HG03135 (cell line): ENCODE measurements around the gene TNS1.
"Not testable (repeated sequence)": the region's sequence is repeated elsewhere in the genome, so short reads cannot be mapped to it uniquely, and the experiment has no call there.

Experiments used
- ATAC-seq: cut with Tn5 transposase; IDR thresholded peaks from one replicate; pipeline ENCODE4 v1.9.1; 2021; ENCODE audit warnings: mild to moderate bottlenecking, moderate library complexity; ENCODE audit not compliant: unreplicated experiment

The TNS1 gene

GRCh38 chr2:218002845-218003180 is at the start of gene TNS1:
TNS1 (minus strand) TSS chr2:218002995; CDS start chr2:218002872, 123 bp downstream.
- ATAC-seq, result no peak

GRCh38 chr2:218051903-218052302 is 49.1 kb upstream of the TNS1 start:
- no peak for ATAC-seq

DNA sequence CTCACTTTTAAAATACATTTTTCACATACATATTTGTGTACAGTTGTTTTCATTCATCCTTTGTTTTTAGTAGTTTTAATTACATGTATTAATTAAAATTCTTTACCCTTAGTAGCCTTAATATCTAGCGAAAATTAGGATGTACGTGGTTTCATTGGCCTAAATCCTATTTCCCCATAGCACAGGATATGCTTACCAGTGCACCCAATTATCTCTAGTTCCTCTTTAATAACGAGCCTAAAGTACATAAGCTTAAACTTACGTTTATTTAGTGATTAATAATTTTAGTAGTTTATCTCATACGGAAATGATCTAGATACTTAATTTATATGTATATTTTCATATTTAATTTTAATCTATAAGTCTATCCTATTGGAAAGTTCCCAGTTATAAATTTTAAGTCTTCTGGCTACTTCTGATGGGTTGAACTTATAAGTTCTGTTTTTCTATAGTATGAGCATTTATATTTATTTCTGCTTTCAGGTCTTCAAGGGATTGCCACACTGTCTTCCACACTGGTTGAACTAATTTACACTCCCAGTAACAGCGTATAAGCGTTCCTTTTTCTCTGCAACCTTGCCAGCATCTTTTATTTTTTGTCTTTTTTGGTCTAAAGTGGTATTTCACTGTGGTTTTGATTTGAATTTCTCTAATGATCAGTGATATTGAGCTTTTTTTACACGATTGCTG is 44.9 kb upstream of the TNS1 start:
- ATAC-seq, result no peak

- peak; percentile 69 for ATAC-seq
Measured at GRCh38 chr2:218046238-218046637, 43.4 kb upstream of the TNS1 start.

DNA sequence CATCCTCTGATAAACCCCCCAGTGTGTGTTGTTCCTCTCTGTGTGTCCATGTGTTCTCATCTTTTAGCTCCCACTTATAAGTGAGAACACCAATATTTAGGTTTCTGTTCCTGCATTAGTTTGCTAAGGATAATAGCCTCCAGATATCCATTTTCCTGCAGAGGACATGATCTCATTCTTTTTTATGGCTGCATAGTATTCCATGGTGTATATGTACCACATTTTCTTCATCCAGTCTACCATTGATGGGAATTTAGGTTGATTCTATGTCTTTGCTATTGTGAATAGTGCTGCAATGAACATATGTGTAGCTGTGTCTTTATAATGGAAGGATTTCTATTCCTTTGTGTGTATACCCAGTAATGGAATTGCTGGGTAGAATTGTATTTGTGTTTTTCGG is 41.8 kb upstream of the TNS1 start:
- ATAC-seq, result not testable (repeated sequence)

- no peak for ATAC-seq
Measured at GRCh38 chr2:218043701-218044109, 40.9 kb upstream of the TNS1 start.

GRCh38 chr2:218043100-218043499 is 40.3 kb upstream of the TNS1 start:
- no peak for ATAC-seq

- no peak for ATAC-seq
Measured at GRCh38 chr2:218041302-218042168, 38.7 kb upstream of the TNS1 start.

DNA sequence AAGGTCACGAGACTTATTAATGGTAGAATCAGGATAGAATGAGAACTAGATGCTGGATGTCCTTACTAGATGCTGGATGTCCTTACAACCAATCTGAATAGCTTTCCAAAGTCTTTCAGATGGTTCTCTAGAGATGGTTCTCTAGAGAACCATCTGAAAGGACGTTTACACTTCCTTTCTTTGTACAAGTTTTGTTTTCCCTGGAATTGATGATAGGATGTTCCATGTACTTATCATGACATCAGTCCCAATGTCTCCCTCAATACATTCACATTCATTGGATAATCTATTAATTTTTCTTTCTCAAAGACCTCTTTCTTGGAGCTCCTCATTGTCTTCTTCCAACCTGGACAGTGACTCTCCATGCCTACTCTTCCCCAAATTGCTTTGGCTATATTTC is 38.1 kb upstream of the TNS1 start:
- ATAC-seq, result no peak

GRCh38 chr2:218039171-218039570 is 36.4 kb upstream of the TNS1 start:
- no peak for ATAC-seq

DNA sequence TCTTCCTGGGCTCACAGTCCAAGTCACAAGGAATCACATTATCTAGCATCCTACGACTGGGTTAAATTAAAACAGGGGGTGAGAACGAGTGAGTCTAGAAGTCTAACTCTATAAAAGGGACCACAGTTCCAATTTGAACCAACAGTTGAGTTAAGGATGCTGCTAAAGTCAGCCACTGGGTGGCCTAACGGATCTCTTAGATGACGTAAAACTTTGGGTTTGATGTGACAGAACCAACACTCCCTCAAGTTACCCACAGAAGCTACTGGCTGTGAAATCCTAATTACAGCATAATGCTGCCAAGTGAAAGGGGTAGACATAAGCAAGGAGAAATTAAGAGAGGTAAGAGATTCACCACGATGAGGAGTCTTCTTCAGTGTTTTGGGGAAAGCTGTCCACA is 33.6 kb upstream of the TNS1 start:
- ATAC-seq, result no peak

DNA sequence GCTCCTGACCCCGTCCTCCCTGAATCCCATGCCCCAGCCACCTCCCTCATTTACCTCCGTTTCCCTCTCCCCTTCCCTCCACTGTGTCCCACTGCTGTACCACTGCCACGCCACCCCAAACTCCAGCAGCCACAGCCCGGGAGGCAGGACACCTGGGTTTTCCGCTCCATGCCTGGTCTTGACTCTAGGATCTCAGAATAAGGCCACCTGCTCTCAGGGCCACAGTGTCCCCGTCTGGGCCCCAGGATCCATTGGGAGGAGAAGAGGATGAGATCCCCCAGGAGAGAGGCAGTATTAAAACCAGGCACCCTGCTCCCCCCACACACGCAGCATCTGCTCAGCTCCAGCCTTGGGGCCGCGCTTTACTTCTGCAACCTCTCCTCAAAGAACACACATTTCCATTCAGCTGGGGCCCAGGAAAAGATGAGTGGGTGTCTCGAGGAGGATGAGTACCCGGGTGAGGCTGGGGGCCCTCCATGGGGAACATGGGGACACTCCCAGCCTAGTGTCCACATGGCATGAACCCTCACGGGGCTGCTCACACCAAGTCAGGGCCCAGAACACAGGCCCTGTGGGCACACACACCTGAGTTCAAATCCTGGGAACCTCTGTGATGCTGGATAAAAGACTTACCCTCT is 32.8 kb upstream of the TNS1 start:
- ATAC-seq, result no peak

DNA sequence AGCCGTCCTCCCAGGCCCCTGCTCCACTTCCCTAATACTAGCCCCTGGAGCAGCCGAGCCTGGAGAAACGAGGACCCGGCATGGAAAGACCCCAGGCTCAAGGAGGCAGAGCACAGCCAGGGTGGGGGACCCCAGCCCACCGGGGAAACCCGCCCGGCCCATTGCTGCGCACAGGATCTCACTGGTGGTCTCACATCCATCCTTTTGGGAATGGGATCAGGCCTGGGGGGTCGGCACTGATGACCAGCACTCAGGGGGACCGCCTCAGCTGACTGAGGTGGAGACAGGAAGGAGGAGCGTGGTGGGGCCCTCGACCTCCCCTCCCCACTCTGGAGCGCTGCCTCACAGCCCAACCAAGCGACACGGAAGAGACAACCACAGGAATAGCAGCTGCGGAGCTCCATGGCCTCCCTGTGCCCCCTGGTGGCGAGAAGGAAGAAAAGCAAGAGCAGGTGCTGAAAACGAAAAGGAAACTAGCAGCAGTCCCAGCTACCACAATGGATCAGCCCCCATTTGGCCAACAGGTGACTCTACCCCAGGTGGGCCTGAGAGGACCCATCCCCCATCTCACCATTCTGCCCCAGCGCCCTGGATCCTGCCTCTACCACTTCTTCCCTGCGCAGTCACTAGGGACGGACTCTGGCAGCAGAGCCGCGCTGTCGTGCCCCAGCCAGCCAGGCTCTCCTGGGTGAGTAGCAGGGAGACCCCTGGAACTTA is 31.9 kb upstream of the TNS1 start:
- peak; percentile 90 for ATAC-seq

DNA sequence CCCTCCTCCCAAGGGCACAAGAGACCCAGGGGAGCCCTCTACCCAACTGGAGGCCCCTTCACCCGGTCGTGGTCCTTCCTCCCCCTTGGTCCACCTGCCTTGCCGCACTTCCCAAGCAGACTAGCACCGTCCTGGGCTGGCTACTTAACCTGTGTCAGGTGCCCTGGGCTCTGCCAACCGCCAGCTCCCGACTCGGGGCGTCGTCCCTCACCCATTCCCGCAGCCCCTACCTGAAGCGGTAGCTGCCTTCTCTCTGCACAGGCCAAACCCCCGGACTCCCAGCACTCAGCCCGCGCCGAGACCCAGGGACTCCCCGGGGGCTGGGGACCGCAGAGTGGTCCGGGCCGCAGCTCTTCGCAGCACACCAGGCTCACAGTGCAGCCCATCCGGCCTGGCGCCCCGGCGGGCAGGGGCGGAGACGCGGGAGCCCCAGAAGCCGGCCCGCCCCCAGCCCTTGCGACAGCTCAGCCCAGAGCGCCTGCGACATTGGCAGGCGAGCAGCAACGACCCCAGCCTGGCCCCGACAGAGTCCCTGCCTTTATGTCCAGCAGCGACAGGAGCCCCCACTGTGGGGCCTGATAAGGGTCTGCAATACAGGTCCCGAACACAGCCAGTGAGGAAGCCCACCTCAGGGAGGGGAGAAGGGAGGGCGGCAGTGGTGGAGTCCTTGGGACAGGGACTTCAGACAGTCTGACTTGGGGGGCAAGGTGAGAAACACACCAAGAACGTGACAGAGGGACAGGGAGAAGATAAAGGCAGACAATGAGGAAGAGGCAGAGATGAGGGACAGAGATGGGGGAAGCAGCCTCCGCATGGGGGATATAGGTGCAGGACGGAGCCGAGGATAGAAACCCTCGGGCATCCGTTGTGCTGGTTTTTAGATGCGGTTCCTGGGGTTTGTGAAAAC is 31.0 kb upstream of the TNS1 start:
- ATAC-seq, result no peak

DNA sequence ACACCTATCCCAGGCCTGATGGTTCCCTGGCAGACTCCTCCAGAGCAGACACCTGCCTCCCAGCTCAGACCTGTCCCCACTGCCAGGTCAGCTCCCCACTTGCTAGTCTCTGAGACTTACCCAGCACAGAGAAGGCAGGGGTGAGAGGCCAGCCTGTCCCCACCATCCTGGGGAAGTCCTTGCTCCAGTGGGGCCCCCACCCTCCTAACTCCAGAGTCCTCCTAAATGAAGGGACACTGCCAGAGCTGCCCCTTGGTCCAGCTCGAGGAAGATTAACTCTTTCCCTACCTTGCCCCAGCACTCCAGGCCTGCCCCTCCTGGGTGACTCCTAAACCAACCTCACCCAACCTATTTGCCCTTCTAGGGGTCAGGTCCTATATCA is 30.4 kb upstream of the TNS1 start:
- no peak for ATAC-seq

DNA sequence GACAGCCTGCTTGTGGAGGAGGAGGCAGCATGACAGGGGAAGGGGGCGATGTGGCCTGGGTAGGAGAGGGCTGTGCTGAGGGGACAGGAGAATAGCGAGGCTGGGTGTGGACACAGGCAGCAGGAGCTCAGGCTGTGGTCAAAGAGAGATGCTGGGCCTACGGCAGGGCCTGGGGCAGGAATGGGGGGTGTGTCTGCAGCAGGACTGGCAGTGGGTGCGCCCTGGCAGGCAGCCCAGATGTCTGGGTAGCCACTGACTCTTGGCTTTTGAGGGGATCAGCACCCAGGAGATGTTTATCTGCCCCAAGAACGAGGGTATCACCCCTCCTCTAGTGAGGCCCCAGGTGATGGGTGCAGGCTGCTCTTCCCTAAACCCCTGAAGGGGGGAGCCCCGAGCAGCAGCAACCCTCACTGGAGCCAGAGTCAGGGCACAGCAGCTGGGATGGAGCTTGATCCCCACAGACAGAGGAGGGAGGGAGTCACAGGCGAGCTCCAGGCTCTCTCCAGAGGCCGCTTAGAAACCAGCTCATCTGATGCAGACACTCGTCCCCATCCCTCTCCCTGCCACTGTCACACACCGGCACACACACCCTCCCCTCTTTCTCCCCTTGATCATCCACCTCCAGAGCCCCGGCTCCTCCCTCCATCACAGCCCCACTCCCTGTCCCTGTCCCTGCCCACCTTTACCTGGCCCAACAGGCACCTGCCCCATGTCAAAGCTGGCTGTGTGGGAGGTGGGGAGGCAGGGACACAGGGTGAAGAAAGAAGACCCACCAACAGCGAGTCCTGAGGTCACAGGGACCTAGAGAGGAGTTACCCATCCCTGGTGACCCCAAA is 29.8 kb upstream of the TNS1 start:
- ATAC-seq, result no peak

- ATAC-seq, result no peak
Measured at GRCh38 chr2:218031771-218032257, 29.0 kb upstream of the TNS1 start.

DNA sequence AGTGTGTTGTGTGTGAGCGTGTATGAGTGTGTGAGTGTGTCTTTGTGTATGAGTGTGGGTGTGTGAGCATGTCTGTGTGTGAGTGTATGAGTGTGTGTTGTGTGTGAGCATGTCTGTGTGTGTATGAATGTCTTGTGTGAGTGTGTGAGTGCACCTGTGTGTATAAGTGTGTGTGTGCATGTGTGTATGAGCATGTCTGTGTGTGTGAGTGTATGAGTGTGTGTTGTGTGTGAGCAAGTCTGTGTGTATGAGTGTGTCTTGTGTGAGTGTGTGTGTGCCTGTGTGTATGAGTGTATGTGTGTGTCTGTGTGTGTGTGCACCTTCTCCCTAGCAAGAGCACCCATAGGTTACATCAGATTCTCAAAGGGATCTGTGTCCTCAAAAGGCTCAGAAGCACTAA is 28.5 kb upstream of the TNS1 start:
- no peak for ATAC-seq
